Stimulated activated CD8-positive, alpha-beta memory T cell treated with anti-CD3 and anti-CD28 coated beads, Interleukin-7, amount 100 ng/mL, for 4 hours (primary cell): ENCODE measurements around the gene CA5A.
"Not testable (repeated sequence)": the region's sequence is repeated elsewhere in the genome, so short reads cannot be mapped to it uniquely, and the experiment has no call there.

Source experiments
- DNase-seq, 2 donors: peaks; one replicate each; pipeline ENCODE4 v3.0.0-alpha.2; 2020; ENCODE audit warnings: low read depth in 2 of 2

The CA5A gene

DNA sequence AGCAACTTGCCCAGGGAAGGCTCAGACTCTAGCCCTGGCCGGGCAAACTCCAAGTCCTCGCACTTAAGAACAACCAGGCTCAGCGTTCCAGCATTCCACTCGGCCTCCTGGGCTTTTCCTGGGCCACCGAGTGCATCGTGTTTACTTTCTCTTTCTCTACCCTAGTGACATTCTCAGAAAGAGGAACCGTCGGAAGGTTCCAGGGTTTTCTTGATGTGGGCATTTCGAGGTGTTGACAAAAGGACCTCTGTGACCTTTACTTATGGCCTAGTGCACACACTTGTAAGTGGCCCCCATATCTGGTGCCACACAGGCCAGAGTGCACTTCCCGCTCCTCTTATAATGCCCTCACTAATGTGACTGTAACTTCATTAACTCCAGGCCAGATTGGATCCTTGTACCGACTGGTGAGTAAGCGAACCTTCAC is 11.8 kb upstream of the CA5A start:
- no peak for DNase-seq

- DNase-seq: no peak
These were observed 11.2 kb upstream of the CA5A start for GRCh38 chr16:87947356-87948118.

DNA sequence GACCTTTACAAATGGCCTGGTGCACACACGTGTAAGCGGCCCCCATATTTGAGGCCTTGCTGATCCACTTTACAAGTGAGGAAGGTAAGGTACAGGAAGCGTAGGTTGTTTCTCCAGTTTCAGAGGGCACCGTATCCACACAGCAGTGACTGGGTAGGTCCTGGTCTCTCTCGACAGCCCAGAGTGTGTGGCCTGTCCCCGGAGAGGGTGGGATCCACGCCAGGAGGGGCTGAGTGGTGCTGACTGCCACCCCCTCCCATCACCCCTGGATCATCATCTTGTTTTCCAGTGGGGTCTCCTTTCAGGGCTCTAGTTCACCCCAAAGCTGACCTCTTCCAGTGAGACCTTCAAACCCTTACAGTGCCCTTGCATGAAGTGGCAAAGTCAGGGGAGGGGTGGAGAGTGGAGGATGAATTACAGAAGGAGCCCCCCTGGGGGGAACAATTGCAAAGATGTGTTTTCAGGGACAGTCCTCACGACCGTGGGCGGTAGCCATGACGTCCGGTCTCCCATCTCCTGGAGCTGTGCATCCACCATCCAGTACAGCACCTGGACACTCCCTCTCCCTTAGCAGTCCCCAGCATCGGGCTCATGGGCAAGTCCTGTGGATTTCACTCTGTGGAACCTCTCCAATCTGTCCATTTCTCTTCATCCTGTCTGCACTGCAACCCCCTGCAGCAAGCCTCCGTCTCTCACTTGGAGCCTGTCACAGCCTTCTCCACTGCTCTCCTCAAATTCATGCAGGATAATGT is 10.4 kb upstream of the CA5A start:
- no peak for DNase-seq

GRCh38 chr16:87945351-87946042 is 9.2 kb upstream of the CA5A start:
- no peak for DNase-seq

GRCh38 chr16:87942680-87943079 is 6.4 kb upstream of the CA5A start:
- DNase-seq: no peak

DNA sequence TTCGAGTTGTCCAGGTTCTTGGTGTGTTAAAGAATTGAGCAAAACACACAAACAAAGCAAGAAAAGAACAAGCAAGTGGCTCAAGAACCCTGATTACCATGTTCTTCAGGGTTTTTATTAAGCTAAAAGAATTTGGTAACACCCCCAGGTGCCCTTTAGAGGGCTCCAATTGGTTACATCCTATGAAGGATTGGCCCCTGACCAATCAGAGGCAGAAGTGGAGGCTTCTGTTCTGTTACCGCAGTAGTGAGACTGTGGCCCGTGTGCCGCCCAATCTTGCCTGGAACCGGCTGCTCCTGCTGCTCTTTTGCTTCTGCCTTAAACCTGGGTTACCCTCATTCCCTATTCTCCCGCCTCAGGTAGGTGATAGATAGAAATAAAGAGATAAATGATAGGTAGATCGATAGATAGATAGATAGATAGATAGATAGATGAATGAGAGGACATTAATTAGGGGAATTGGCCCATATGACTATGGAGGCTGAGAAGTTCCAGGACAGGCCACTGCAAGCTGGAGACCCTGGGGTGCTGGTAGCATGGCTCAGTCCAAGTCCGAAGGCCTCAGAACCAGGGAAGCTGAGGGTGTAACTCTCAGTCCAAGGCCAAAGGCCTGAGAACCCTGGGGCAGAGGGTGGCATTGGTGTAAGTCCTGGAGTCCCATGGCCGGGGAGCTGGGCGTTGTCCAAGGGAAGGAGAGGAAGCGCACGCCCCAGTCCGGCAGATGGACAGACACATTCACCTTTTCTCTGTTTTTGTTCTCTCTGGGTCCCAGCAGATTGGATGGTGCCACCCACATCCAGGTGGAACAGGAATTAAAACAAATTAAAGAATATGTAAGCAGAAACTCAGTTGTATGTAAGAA is 3.5 kb upstream of the CA5A start:
- no peak for DNase-seq

- no peak for DNase-seq
These were observed 2.2 kb upstream of the CA5A start for GRCh38 chr16:87938412-87938949.

DNA sequence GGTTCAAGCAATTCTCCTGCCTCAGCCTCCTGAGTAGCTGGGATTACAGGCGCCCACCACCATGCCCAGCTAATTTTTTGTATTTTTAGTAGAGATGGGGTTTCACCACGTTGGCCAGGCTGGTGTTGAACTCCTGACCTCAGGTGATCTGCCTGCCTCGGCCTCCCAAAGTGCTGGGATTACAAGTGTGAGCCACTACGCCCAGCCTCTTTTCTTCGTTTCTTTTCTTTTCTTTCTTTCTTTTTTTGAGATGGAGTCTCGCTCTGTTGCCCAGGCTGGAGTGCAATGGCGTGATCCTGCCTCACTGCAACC is 858 bp upstream of the CA5A start:
- DNase-seq: not testable (repeated sequence)

DNA sequence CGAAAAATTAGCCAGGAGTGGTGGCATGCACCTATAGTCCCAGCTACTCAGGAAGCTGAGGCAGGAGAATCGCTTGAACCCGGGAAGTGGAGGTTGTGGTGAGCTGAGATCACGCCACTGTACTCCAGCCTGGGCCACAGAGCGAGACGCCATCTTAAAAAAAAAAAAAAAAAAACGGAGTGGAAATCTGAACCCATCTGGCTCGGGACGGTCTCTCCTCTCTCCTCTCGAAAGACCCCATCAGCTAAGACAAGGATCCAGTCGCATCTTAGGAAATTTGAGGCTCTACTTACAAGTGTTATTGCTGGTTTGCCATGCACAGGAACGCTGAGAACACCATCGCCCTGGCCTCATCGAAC is 334 bp downstream of the CA5A start:
- not testable (repeated sequence) for DNase-seq

GRCh38 chr16:87934752-87935425 is 1.4 kb downstream of the CA5A start:
- DNase-seq: not testable (repeated sequence)

DNA sequence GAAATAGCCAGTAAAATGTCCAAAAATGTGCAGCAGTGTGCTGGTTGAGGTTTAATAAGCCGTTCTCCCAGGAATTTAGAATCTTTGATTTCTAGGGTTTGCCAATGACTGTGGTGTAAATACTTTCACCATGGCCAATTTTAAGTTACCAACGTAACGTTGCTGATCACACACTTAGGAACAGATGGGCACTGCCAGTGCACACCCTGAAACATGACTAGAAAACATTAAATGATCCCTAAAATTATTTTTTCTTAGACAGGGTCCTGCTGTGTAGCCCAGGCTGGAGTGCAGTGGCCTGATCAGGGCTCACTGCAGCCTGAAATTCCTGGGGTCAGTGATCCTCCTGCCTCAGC is 3.2 kb downstream of the CA5A start:
- no peak for DNase-seq

DNA sequence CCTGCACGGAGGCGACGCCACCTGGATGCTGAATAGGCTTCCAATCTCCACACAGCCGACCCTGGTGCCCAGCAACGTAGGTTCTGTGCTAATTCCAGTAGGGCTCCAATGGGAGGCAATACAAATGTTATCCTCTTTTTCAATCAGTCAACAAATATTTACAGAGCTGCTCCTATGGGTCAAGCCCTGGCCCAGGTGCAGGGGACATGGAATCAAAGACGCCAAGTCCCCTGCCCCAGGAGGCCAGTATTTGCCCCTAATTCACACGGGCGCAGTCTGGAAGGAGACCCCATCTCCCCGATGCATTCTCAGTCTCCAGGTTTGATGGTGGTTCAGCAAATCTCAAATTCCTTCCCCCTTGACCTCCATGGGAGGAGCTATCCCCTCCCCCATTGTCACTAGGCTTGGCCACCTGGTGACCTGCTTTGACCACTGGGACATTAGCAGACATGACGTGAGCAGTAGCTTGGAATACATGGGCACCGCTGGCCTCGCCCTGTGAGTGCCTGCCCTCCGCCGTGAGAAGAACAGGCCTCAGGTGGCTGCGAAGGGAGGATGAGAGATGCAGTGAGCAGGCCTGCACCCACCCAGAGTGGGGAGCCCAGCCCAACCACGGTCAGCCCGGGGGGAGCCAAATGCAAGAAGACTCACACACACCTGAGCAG is 3.7 kb downstream of the CA5A start:
- not testable (repeated sequence) for DNase-seq

DNA sequence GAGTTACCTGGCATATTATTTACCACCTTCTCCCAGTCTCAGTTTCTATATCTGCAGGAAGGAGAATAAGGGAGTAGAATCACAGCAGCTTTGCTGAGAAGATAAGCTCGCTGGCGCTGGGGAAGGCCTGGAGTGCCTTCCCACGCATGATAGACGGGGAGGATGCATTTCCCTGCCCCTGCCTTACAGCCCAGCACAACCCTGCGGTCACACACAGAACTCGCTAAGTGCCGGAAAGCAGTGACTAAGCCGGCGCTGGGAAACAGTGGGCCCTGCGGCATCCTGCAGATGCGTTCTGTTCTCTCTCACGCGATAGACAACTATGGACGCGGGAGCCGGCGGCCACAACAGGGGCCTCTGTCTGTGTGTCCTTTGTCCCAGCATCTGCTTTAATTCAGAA is 4.8 kb downstream of the CA5A start:
- DNase-seq: no peak

GRCh38 chr16:87930456-87930855 is 5.9 kb downstream of the CA5A start:
- DNase-seq: no peak

- no peak for DNase-seq
These were observed 6.3 kb downstream of the CA5A start for GRCh38 chr16:87929986-87930385.

DNA sequence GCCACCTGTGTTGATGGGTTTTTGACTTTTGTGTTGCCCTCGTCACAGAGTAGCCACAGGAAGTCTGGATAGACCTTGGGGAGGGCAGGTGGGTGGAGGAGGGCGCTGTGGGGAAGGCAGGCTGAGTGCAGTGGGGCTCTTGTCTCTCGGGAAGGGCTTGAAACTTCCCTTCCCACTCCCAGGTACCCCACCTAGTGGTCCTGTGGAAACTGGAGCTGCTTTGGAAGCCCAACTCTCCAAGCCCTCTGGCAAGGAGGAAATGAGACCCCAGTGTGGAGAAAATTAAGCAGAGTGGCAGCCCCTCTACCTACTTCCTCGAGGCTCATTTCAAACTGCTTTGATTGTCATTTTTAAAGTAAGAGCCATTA is 9.2 kb downstream of the CA5A start:
- DNase-seq: no peak

GRCh38 chr16:87926246-87927194 is 9.8 kb downstream of the CA5A start:
- DNase-seq: peak in 1 of 2 donors; percentile 21

DNA sequence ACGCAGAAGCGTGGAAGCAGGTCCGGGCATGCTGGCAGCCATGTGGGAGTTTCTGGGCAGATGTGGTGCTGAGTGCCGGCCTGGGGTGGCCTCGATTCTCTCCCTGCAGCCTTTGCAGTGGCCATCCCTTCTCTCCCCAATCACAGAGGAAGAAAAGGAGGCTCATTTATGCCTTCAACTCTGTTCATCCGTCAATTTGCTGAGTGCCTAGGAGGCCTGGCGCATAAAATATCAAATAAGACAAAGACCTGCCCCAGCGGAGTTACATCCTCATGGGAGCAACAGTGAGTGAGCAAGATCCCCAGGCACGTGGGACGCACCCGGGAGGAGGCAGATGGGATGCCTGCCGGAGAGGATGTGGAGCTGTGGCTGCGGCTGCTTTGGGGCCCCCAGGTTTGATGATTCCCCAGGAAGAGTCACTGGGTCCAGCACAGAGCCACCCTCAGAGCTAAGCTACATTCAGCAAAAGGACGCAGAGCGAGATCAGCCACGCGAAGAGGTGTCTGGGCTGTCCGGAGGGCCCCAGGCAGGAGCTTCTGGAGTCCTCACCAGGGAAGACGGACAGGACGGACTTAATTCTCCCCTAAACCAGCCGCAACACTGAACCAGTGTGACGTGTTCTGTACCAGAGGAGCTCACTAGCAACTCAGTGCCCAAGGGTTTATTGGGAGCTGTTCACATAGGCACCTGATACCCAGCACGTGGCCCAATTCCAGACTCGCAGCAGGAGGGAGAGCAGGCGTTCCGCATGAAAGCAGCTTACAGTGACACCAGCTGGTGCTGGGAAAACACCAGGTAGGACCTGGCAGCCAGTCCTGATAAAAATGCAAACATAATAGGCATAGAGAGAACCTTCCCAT is 11.3 kb downstream of the CA5A start:
- DNase-seq: no peak
